Transverse colon (tissue), 4 donors: ENCODE results near the gene GPBP1.

ENCODE experiments used
- CTCF ChIP-seq, 5 experiments: fragments of 200-600 bp in 3 of 5; fragments of 450-650 bp in 2 of 5; sonication (generic) in 3 of 5; IDR thresholded peaks; 1 replicate in 2 of 5; 2 replicates in 3 of 5; pipeline ENCODE4 v1.5.1; 2016 to 2017; ENCODE audit warnings: antibody characterized with exemption in 5 of 5, inconsistent platforms in 3 of 5, mild to moderate bottlenecking in 2 of 5, moderate library complexity in 1 of 5
- EP300 ChIP-seq: sonication (generic); formaldehyde crosslinking; IDR thresholded peaks from one replicate; pipeline ENCODE4 v1.6.1; 2017; ENCODE audit warnings: antibody characterized with exemption, low read depth
- POLR2A ChIP-seq: fragments of 450-650 bp; IDR thresholded peaks from one replicate; pipeline ENCODE4 v1.6.1; 2016; ENCODE audit warnings: antibody characterized with exemption, mild to moderate bottlenecking, moderate library complexity
- POLR2AphosphoS5 ChIP-seq, 3 donors: sonication (generic); formaldehyde crosslinking; IDR thresholded peaks; one replicate each; pipeline ENCODE4 v1.6.1; 2016; ENCODE audit warnings: antibody characterized with exemption in 3 of 3

DNA sequence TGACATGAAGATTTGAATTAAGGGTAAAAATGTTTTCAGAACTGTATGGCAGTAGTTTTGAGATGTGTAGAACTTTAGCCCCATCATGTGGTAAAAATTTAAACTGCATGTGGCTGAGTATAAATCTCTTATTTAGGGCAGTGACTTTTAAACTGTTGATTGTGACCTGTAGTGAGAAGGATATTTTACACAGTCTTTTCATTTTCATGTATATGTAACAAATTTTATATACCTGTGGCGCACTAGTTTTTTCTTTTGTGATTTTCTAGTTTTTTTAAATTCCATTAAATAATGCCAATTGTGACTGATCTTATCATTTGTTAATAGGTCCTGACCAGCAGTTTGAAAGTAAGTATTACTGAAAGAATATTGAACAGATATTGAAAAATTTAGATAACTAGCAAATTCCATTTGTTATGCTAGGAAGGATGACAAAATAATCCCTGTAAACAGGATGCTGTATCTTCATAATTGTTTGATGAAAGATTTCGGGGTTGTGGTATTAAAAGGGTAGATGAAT is 47.2 kb downstream of the GPBP1 start:
- TF ChIP-seq CTCF (IDR thresholded peaks at IDR 0.05): peak; percentile 81 to 97 (median 95)
- no peak for TF ChIP-seq POLR2A
- no peak for TF ChIP-seq POLR2AphosphoS5 (IDR thresholded peaks at IDR 0.05)
- TF ChIP-seq EP300: no peak
